GM12878 (cell line): Measurements from ENCODE around the gene TRA2B.

Experiments used
- CHD2 ChIP-seq: IDR thresholded peaks from 2 replicates; pipeline ENCODE4 v1.6.1; 2011; ENCODE audit warnings: low read depth, low read length, improper control_type of control experiment, borderline replicate concordance
- CTCF ChIP-seq, 3 experiments: IDR thresholded peaks in 2 of 3; conservative IDR thresholded peaks in 1 of 3; 2 replicates each; pipeline ENCODE4 v1.5.1; 2011; ENCODE audit warnings: low read depth in 3 of 3, low read length in 3 of 3, mild to moderate bottlenecking in 3 of 3, control low read depth in 2 of 3, moderate library complexity in 2 of 3, inconsistent platforms in 1 of 3, mixed read lengths in 1 of 3; ENCODE audit not compliant: control insufficient read depth in 2 of 3, insufficient read depth in 1 of 3; ENCODE audit errors: extremely low read depth in 1 of 3
- DPF2 ChIP-seq: fragments of 450-650 bp; IDR thresholded peaks from 2 replicates; pipeline ENCODE4 v1.6.1; 2017; ENCODE audit warnings: mild to moderate bottlenecking
- EGR1 ChIP-seq, 2 experiments: IDR thresholded peaks; 1 replicate in 1 of 2; 2 replicates in 1 of 2; pipeline ENCODE4 v1.6.1; 2011 to 2012; ENCODE audit warnings: low read depth in 2 of 2, low read length in 2 of 2, borderline replicate concordance in 1 of 2, mild to moderate bottlenecking in 1 of 2, moderate library complexity in 1 of 2
- FOXK2 ChIP-seq: fragments of 450-650 bp; IDR thresholded peaks from 2 replicates; pipeline ENCODE4 v1.6.1; 2017; ENCODE audit warnings: mild to moderate bottlenecking, moderate library complexity
- FOXM1 ChIP-seq: IDR thresholded peaks from 2 replicates; pipeline ENCODE4 v1.6.1; 2012; ENCODE audit warnings: low read depth, mild to moderate bottlenecking, inconsistent platforms, low read length, moderate library complexity
- MAX ChIP-seq: IDR thresholded peaks from 2 replicates; pipeline ENCODE4 v1.6.1; 2012; ENCODE audit warnings: low read depth, low read length, improper control_type of control experiment
- NFIC ChIP-seq: IDR thresholded peaks from 2 replicates; pipeline ENCODE4 v1.6.1; 2012; ENCODE audit warnings: low read depth, mild to moderate bottlenecking, inconsistent platforms, low read length, moderate library complexity
- POLR2A ChIP-seq: IDR thresholded peaks from 2 replicates; pipeline ENCODE4 v1.6.1; 2011; ENCODE audit warnings: low read depth, mild to moderate bottlenecking, low read length

- TF ChIP-seq NFIC (no peak), DPF2 (no peak), POLR2A (no peak), FOXM1 (no peak), MAX (no peak), CTCF (IDR thresholded peaks at IDR 0.05 in 2 of 3, conservative IDR thresholded peaks at IDR 0.05 in 1 of 3; ENCODE audit: control insufficient read depth in 2 of 3, extremely low read depth in 1 of 3, insufficient read depth in 1 of 3, low read depth in 3 of 3, low read length in 3 of 3) (no peak), EGR1 (IDR thresholded peaks at IDR 0.05; ENCODE audit: borderline replicate concordance in 1 of 2, low read depth in 2 of 2, low read length in 2 of 2) (no peak), CHD2 (no peak), FOXK2 (no peak)
Observed at GRCh38 chr3:185929192-185930151, 8.3 kb downstream of the TRA2B start.
